Ishikawa (cell line): ENCODE measurements around the gene SH3RF3.

Source experiments
- RAD21 ChIP-seq: IDR thresholded peaks from 2 replicates; pipeline ENCODE4 v1.6.1; 2012; ENCODE audit warnings: low read depth
- TF ChIP-seq, protein P1 (sequence below): IDR thresholded peaks from 2 replicates; pipeline ENCODE4 v1.6.1; 2012; ENCODE audit warnings: low read depth, mild to moderate bottlenecking

DNA sequence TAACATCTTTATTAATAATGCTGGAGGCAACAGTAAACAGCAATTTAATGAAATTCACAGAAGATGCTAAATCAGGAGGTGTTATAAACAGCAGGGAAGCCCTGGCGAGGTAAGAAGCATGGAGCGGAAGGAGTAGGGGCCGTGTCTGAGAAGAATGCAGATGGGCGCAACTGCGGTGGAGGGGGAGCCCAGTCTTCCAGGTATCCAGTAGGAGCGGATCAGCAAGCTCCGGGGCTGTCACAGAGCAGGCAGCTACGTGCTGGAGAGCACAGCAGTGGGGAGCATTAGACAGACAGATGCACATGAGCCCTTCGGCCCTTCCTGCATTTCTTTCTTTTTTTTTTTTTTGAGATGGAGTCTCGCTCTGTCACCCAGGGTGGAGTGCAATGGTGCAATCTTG lies 82.3 kb downstream of the SH3RF3 start:
- no peak for TF ChIP-seq RAD21
- TF ChIP-seq, protein P1, sequence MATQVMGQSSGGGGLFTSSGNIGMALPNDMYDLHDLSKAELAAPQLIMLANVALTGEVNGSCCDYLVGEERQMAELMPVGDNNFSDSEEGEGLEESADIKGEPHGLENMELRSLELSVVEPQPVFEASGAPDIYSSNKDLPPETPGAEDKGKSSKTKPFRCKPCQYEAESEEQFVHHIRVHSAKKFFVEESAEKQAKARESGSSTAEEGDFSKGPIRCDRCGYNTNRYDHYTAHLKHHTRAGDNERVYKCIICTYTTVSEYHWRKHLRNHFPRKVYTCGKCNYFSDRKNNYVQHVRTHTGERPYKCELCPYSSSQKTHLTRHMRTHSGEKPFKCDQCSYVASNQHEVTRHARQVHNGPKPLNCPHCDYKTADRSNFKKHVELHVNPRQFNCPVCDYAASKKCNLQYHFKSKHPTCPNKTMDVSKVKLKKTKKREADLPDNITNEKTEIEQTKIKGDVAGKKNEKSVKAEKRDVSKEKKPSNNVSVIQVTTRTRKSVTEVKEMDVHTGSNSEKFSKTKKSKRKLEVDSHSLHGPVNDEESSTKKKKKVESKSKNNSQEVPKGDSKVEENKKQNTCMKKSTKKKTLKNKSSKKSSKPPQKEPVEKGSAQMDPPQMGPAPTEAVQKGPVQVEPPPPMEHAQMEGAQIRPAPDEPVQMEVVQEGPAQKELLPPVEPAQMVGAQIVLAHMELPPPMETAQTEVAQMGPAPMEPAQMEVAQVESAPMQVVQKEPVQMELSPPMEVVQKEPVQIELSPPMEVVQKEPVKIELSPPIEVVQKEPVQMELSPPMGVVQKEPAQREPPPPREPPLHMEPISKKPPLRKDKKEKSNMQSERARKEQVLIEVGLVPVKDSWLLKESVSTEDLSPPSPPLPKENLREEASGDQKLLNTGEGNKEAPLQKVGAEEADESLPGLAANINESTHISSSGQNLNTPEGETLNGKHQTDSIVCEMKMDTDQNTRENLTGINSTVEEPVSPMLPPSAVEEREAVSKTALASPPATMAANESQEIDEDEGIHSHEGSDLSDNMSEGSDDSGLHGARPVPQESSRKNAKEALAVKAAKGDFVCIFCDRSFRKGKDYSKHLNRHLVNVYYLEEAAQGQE, result no peak
